ENCODE measurements around the gene ENTR1.

ENTR1 gene

DNA sequence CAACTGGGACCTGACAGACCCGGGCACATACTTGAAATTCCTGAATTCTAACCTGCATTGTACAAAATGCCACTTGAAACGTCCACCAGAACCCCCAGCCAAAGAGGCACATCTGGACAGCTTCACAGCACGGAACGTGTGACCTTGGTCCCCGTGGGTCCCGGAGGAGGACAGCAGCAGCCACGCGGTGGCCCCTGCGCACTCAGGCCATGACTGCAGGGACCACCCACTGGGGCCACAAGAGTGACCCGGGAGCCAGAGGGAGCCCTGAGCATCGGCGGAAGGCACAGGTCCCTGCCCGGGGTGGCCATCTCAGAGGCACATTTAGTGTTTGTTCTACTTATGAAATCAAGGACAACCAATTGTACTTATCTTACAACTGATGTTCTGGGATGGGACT, 8.3 kb downstream of the ENTR1 start:
- no peak for DNase-seq
- in situ Hi-C loops (cut with HindIII; ENCODE audit: low pct_ligation_motif_present, low pct_unique_long_range_greater_than_20kb, low sequenced_read_pairs), result no loop called here

DNA sequence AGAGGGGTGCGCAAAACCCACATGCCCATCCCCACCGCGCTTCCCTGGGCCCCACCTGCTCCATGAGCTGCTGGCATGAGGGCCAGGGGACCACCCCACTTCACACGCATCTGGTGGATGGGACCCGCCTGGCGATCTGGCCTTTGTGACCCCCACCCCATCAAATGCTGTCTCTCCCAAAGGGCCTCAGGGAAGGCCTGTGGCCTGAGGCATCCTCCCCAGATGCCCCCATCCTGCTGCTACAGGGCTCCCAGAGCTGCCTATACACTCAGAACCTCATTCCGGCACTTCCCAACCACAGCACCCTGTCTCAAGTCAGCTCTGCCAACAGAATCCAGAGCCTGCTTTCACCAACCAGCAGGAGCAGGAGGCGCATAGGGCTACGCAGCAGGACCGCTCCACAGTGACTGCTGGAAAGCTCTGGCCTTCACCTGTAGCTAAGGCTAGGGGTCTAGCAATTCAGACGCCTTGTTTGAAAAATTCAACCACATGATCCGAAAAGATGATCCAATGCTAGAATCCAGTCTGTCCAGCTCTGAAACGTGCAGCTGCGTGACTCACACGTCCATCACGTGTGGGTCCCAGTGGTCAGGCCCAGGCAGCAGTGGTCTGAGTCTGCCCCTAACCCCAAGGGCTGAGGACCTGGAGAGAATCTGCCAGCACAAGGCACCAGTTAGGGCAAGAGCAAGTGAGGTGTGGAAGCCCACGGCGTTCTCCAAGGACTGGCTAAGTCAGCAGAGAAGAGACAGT, 9.1 kb downstream of the ENTR1 start:
- no peak for DNase-seq
- in situ Hi-C loops (cut with HindIII; ENCODE audit: low pct_ligation_motif_present, low pct_unique_long_range_greater_than_20kb, low sequenced_read_pairs), result no loop called here

DNA sequence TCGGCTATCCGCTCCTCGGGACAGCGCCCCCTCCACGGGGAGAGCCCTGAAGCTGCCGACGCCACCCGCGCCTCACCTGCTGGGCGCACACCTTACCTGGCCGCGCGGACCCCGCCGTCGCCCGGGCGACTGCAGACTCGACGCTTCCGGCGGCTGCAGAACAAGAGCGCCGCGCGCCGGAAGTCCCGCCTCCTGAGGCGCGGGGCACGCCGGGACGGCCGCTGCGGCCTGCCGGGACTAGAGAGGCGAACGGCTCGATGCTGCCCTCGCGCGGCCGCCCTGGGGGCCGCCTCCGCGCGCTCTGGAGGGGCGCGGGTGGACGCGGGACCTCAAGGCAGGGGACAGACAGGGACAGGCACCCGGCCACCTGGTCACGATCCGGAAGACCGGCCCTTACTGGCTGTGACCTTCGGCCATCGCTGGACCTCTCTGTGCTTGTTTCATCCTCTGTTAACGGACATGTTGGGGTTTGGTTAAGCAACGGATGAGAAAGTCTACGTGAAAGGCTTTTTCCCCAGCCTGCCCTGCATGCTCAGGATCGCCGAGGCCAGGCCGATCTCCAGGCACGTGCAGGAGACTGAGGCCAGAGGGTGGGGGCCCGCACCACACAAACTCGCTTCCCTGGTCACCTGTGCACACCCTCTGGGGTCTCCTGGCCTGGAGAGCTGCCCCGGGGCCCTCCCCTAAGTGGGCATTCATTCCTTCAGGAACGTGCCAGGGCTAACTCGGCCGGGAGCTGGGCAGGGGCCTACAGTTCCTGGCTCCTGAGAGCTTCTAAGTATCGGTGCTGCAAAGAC, 10.2 kb downstream of the ENTR1 start, which contains the start of gene SNAPC4:
SNAPC4 (minus strand) TSS at position 133 of the 797 bp plus-strand sequence. CDS start 1,742 bp downstream, outside the sequence.
- in situ Hi-C loops (cut with HindIII; ENCODE audit: low pct_ligation_motif_present, low pct_unique_long_range_greater_than_20kb, low sequenced_read_pairs), result no loop called here
- DNase-seq, result peak; percentile 84

DNA sequence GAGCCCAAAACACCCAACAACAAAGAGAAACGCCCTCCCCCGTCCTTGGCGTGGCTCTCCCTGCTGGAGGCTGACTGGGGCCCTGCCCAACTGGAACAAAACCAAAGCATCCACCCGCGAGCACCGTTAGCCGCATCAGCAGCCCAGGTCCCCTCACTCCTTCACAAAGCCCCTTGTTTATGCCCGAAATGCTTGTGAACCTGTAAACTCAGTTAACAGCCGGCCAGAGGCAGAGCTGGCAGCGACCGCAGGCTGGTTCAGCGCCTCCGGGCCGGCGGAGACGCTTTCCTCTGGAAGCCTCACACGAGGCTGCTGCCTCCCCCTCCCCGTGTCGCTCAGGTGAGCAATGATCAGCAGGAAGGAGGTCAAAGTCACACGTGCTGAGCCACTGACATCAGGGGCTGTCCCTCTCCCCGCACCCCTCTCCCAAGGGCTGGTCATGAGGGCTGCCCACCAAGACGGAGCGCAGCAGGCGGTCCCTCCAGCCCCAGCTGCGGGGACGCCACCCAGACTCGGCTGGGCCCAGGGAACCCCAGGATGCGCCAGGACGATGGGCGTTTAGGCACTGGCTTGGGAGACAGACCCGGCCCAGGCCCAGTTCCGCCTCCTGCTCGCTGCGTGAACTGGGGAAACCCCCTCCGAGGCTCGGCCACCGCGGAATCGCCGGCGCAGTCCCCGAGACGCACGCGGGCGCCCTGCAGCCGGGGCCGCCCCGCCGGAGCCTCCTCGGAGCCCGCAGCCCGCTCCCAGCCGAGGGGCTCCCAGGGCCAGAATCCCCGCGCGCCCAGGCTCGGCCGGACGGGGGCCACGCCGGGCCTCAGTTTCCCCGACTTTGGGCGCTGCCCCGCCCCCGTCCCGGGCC, 11.0 kb downstream of the ENTR1 start:
- DNase-seq, result peak; percentile 13
- in situ Hi-C loops (cut with HindIII; ENCODE audit: low pct_ligation_motif_present, low pct_unique_long_range_greater_than_20kb, low sequenced_read_pairs), result no loop called here

DNA sequence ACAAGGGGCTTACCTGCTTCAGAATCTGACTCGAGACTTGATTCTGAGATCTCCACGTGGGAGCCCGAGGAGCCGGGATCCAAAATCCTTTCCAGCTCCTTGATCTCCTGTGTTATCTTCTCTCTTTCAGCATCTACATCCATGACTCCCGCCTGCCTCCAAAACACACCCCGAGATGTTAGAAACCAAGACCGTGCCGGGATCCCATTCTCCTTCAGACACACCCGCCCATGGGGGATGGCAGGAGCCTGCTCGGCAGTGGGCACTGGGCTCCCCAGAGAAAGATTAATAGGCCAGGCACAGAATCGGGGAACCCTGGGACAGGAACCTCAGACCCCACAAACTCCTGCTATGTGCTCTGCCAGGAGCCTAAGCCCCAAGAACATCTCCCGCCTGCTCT, 12.1 kb downstream of the ENTR1 start:
- no peak for DNase-seq
- in situ Hi-C loops (cut with HindIII; ENCODE audit: low pct_ligation_motif_present, low pct_unique_long_range_greater_than_20kb, low sequenced_read_pairs), result no loop called here

DNA sequence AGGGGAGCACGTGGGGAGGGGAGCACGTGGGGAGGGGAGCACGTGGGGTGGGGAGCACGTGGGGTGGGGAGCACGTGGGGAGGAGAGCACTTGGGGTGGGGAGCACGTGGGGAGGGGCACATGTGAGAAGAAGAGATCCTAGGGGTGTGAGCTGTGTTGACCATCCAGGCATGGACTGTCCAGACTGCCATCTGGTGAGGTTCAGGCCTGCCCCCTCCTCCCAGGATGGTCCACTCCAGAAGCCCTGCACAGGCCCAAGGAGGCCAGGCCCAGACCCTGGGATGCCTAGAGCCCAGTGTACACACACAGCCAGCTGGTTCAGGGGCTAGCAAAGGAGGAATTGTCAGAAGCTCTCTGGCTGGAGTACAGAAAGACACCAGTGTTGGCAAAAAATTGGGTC, 12.8 kb downstream of the ENTR1 start:
- in situ Hi-C loops (cut with HindIII; ENCODE audit: low pct_ligation_motif_present, low pct_unique_long_range_greater_than_20kb, low sequenced_read_pairs), result no loop called here
- no peak for DNase-seq

DNA sequence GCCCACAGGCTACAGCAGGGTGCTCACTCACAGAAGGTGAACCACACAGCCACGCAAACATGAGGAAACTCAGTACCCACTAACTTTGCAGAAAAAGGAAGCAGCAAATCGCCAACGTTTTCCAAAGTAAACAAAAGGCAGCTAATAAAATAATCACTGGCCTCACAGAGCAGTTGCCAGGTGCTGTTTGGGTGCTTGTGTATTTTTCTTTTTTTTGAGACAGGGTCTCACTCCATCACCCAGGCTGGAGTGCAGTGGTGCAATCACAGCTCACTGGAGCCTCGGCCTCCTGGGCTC, 14.2 kb downstream of the ENTR1 start:
- in situ Hi-C loops (cut with HindIII; ENCODE audit: low pct_ligation_motif_present, low pct_unique_long_range_greater_than_20kb, low sequenced_read_pairs), result no loop called here
- DNase-seq, result no peak

DNA sequence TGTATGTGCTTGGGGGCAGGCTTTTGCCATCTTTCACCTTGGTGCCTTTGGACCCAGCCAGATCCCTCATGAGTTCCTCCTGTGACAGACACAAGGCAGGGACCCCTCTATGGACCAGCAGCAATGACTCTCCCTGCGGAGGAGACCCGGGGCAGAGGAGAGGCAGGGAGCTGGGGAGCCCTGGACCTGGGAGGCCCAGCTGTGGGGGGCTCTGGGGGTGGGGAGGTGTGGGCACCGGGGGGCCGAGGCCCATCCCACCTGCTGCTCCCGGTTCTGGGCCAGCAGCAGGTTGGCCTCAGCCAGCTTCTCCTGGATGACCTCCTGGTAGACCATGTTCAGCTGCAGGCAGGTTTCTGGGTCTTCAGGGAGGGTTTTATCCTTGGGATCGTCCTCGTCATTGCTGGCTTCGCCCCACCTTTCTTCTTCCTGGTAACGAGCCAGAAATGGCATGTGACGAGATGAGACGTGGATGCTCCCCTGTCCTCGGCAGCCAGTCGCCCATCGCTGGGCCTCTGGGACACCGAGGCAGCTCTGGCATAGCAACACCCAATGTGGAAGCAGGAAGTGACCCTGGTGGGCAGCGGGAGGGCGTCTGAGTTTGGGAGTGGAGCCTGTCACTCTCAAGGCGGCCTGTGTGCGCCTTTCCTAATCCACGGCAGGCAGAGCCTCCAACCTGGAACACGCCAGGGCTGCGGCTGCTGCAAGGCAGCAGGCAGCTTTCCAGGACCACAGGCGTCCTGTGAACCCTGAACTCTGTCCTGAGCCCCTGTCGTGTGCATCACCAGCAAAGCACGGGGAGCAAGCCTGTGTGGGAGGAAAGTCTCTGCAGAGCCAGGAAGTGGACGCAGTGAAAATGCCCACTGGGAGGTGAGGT, 14.8 kb downstream of the ENTR1 start:
- in situ Hi-C loops (cut with HindIII; ENCODE audit: low pct_ligation_motif_present, low pct_unique_long_range_greater_than_20kb, low sequenced_read_pairs), result no loop called here
- no peak for DNase-seq

DNA sequence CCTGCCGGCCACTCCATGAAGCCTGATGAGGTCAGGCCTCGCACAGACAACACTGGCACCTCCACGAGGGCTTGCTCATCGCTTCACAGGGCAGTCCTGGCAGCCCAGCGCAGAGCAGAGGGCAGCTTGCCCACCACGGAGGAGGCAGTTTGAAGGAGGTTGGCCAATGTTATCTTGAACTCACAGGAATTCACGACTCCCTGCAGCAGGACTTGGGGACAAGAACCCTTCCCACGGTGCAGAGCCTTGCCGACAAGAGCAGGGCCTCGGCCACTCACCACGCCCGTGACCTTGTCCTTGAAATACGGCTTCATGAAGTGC, 15.4 kb downstream of the ENTR1 start:
- in situ Hi-C loops (cut with HindIII; ENCODE audit: low pct_ligation_motif_present, low pct_unique_long_range_greater_than_20kb, low sequenced_read_pairs), result no loop called here
- DNase-seq, result no peak

DNA sequence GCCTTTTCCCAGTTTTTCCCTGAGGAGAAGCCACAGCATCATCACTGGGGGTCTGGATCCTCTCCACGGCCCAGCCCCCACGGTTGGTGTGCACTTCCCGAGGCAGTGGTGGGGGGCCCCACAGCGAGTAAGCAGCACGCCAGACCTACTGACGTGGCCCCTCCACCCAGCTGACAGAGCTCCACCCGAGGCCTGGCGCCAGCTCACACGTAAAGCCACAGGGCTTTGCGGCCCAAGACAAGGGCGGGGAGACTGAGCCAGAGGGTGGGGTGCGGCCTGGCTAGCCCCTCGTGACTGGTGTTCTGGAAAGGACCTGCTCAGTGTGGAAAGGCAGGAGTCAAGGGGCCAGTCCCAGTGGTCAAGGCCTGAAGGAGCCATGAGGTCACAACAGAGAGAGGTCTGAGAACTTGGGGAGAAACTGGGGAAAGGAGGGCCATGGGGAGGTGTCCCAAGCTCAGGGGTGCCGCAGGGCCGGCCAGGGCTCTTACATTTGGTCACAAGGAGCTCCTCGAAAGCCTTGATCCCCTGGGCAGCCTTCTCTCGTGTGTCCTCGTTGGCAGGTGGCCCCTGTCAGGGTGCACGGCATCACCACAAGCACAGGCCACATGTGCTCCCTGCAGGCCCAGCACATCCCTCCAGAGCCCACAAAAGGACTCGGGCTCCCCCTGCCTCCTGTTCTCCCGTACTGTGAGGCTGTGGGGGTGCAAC, 15.9 kb downstream of the ENTR1 start:
- no peak for DNase-seq
- in situ Hi-C loops (cut with HindIII; ENCODE audit: low pct_ligation_motif_present, low pct_unique_long_range_greater_than_20kb, low sequenced_read_pairs), result no loop called here

DNA sequence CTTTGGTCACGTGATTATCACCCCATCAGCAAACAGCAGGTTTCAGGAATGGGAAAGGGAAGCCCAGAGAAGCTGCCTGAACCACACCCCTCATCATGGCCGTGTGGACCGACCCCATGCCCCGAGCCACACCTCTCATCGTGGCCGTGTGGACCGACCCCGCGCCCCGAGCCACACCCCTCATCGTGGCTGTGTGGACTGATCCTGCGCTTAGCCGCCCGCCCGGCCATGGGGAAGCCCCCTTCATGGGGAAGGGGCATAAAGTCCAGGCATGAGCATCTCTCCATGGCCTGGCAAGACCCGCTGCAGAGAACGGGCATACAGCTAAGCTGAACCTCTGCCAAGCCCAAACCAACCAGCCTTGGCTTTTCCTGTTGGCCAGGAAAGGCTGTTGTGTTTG, 16.9 kb downstream of the ENTR1 start:
- DNase-seq, result no peak
- in situ Hi-C loops (cut with HindIII; ENCODE audit: low pct_ligation_motif_present, low pct_unique_long_range_greater_than_20kb, low sequenced_read_pairs), result no loop called here

DNA sequence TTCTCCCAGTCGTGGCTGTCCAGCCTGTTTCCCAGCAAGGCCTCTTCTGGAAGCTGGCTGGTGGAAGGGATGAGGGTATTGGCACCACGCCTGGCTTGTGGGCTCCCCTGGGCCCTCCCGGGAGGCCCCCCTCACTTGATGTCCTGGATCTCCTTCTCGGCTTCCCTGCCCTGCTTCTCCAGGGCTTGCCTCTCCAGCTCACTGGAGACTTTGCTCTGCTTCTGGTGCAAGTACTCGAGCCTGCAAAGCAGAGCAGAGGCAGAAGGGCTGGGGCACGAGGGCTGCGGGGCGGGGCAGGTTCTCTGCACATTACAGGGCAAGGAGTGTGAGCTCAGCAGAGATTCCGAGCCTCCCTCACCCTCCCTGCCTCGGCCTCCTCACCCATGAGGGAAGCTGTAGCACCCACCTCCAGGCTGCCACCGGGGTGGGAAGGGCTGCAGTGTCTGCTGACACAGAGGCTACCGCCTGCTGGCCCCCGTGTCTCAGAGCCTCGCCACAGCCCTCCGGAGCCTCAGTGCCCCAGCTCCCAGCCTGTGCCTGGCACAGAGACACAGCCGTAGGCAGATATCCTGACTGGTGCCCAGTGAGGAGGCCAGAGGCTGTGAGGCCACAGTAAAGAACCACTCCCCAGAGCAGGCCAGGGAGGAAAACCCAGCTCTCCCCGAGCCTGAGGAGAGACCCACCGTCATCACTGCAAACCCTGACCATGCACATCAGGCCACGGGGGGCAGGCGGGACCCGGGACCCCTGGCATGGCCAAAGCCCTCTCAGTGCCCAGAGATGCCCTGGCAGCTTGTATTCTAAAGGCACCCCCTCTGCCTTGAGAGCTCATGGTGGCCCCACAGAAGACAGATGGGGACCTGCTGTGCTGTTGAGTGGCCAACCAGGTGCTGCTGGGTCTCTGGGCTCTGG, 17.6 kb downstream of the ENTR1 start:
- in situ Hi-C loops (cut with HindIII; ENCODE audit: low pct_ligation_motif_present, low pct_unique_long_range_greater_than_20kb, low sequenced_read_pairs), result no loop called here
- no peak for DNase-seq

DNA sequence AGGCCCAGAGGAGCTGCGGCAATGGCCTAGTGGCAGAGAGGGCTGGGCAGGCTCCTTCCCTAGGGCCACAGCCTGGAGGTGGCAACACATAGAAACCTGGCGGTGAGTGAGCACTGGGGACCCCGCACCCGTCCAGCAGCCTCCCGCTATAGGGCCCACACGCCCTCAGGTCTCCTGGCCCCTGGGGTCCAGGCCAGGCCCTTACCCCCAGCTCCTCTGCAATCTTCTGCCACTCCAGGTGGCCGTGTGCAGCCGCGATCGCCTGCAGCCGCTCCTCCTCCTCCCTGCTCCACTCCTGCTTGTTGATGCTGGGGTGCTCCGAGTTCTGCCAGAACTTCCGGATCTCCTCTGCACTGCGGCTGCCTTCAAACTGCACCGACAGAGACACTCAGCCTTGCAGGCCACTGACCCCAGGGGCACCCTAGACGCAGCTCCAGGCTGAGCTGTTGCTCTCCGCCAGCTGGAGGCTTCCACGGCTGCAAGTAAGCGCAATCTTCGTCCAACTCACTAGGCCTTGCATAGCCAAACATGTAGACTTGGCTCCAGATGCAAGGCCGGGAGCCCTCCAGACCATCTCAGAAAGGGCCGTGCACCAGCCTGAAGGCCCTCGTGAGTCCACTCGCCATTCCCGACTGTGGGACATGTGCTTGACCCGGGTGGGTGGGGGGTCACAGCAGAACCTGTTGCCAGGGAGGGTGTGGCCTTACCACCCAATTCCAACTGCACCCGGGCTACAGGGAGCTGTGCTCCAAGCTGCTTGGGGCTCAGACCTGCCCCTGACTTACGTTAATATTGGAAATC, 18.5 kb downstream of the ENTR1 start:
- in situ Hi-C loops (cut with HindIII; ENCODE audit: low pct_ligation_motif_present, low pct_unique_long_range_greater_than_20kb, low sequenced_read_pairs), result no loop called here
- DNase-seq, result no peak

DNA sequence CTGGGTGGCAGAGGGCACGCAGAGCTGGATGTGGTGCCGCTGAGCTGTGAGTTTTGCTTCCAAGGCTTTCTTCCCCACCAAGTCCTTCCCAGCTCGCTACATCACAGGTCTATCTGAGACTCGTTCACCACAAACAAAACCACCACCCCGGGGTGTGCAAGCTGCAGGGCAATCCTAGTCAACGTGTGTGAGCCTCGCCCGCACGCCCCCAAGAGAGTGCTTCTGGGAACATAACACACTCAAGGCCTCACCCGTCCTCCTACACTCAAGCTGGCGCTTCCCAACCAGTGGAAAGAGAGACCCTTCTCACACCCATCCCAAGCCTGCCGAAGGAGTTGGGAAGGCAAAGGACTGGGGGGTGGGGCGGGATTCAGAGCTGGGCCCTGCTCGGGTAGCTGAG, 21.0 kb downstream of the ENTR1 start:
- in situ Hi-C loops (cut with HindIII; ENCODE audit: low pct_ligation_motif_present, low pct_unique_long_range_greater_than_20kb, low sequenced_read_pairs), result no loop called here
- DNase-seq, result no peak

DNA sequence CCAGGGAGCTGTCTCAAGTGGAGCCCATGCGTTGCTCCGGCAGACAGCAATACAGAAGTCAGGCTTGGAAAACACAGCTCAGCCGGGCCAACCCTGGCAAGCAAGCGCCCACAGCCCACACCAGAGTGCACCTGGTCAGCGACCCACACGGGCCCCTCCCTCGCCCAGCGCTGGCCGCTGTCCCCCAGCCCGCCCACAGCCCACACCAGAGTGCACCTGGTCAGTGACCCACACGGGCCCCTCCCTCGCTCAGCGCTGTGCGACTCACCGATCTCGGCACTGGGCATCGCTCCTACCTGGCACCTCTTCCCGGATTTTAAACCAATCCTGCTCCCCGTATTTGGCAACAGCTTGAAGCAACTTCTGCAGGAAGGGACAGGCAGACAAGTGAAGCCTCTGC, 23.2 kb downstream of the ENTR1 start:
- in situ Hi-C loops (cut with HindIII; ENCODE audit: low pct_ligation_motif_present, low pct_unique_long_range_greater_than_20kb, low sequenced_read_pairs), result no loop called here
- DNase-seq, result no peak

DNA sequence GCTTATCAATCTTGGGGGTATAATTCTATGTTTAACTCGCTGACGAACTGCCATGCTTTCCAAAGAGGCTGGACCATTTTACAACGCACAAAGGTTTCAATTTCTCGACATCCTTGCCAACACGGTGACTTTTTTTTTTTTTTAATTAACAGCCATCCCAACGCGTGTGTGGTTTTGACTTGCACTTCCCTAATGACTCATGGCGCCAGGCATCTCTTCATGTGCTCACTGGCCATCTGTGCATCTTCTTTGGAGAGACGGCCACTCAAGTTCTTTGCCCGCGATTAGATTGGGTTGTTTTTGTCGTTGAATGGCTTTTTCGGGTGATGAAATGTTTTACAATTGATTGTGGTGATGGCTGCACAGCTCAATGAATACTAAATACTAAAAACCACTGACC, 24.4 kb downstream of the ENTR1 start:
- in situ Hi-C loops (cut with HindIII; ENCODE audit: low pct_ligation_motif_present, low pct_unique_long_range_greater_than_20kb, low sequenced_read_pairs), result no loop called here
- no peak for DNase-seq

Data from ACHN (cell line).